Right ventricle myocardium inferior (tissue), 1 donor: ENCODE results near the gene GALR3. TPM values are rescaled to one million over a fixed set of nuclear protein-coding genes. Genes with fewer than 3 reads are reported as not detected.
"Not testable (repeated sequence)": the region's sequence is repeated elsewhere in the genome, so short reads cannot be mapped to it uniquely, and the experiment has no call there.

Experiments
- ATAC-seq: fragments of 200-7000 bp; cut with Tn5 transposase; one replicate; pipeline ENCODE4 v1.9.1; 2020; ENCODE audit warnings: mild to moderate bottlenecking, moderate library complexity
- DNase-seq: peaks from one replicate; pipeline ENCODE4 v3.0.0; 2021; ENCODE audit errors: missing footprints
- intact Hi-C: fragments of 100-400 bp; cut with DNase I; formaldehyde crosslinking; loops from one replicate; pipeline ENCODE4 v1.11.0; 2022
- long read RNA-seq: library from polyadenylated mRNA; unstranded; transcript quantifications from one replicate; pipeline ENCODE4 v2.0.0, GENCODE V29; 2021
- total RNA-seq: library from RNA; stranded (reverse); fragmentation: NEBNext Ultra II Directional; extraction: Animal tissue kit (Norgen Biotek cat#: 25700); gene quantifications from one replicate; pipeline ENCODE4 v1.2.1, GENCODE V29; 2021
- donor health status: DM: no; HTN: yes; CAD: no; lungs with severe emphysema.

GALR3 gene
- total RNA-seq = not detected
- long read RNA-seq = 0 reads

GRCh38 chr22:37823134-37823985 lies at the start of gene GALR3:
GALR3 (plus strand) TSS chr22:37823382; CDS start chr22:37823407, 25 bp downstream.
- intact Hi-C loops = no loop called here
- ATAC-seq = no peak
- no peak for DNase-seq

GRCh38 chr22:37774728-37775127 lies 48.5 kb upstream of the GALR3 start:
- intact Hi-C loops = no loop called here
- no peak for ATAC-seq

GRCh38 chr22:37775785-37776638 lies 47.2 kb upstream of the GALR3 start:
- ATAC-seq (peak; percentile 14), DNase-seq (no peak)
- intact Hi-C loops = no loop called here

More at GRCh38 chr22:37774728-37775127, 48.5 kb upstream of the GALR3 start:
- no peak for DNase-seq

GRCh38 chr22:37776639-37777005 lies 46.6 kb upstream of the GALR3 start:
- DNase-seq (no peak), ATAC-seq (no peak)
- intact Hi-C loops = no loop called here

- intact Hi-C loops = no loop called here
- ATAC-seq = peak; percentile 34
- DNase-seq = no peak
Measured at GRCh38 chr22:37777122-37777687, 46.0 kb upstream of the GALR3 start.

- intact Hi-C loops = no loop called here
- ATAC-seq = no peak
Measured at GRCh38 chr22:37778370-37779009, 44.7 kb upstream of the GALR3 start.

GRCh38 chr22:37781434-37782059 lies 41.6 kb upstream of the GALR3 start:
- no peak for ATAC-seq
- intact Hi-C loops = no loop called here
- no peak for DNase-seq

More at GRCh38 chr22:37778370-37779009, 44.7 kb upstream of the GALR3 start:
- no peak for DNase-seq

- intact Hi-C loops = no loop called here
- DNase-seq (no peak), ATAC-seq (no peak)
Measured at GRCh38 chr22:37782340-37783168, 40.6 kb upstream of the GALR3 start.

- ATAC-seq (no peak), DNase-seq (no peak)
- intact Hi-C loops = no loop called here
Measured at GRCh38 chr22:37784829-37785495, 38.2 kb upstream of the GALR3 start.

GRCh38 chr22:37790234-37790633 lies 32.9 kb upstream of the GALR3 start:
- intact Hi-C loops = loop anchor here (5.0 kb wide), 1 partner anchor 148 kb away; no protein-coding TSS in a partner anchor
- no peak for DNase-seq
- no peak for ATAC-seq

GRCh38 chr22:37792494-37792893 lies 30.7 kb upstream of the GALR3 start:
- no peak for ATAC-seq
- DNase-seq = no peak

GRCh38 chr22:37794376-37794775 lies 28.8 kb upstream of the GALR3 start:
- ATAC-seq = no peak
- intact Hi-C loops = loop anchor here (5.0 kb wide), 1 partner anchor 152 kb away; no protein-coding TSS in a partner anchor
- DNase-seq = no peak

More at GRCh38 chr22:37792494-37792893, 30.7 kb upstream of the GALR3 start:
- intact Hi-C loops = loop anchor here (5.0 kb wide), 1 partner anchor 150 kb away; no protein-coding TSS in a partner anchor

GRCh38 chr22:37796079-37796478 lies 27.1 kb upstream of the GALR3 start:
- intact Hi-C loops = no loop called here
- DNase-seq = no peak
- ATAC-seq = no peak

GRCh38 chr22:37797259-37797658 lies 25.9 kb upstream of the GALR3 start:
- DNase-seq, intact Hi-C loops, ATAC-seq: not testable (repeated sequence)

GRCh38 chr22:37797874-37798500 lies 25.2 kb upstream of the GALR3 start:
- DNase-seq (no peak), ATAC-seq (no peak)
- intact Hi-C loops = no loop called here

- ATAC-seq, intact Hi-C loops, DNase-seq: not testable (repeated sequence)
Measured at GRCh38 chr22:37799979-37800378, 23.2 kb upstream of the GALR3 start.
